WI38 (cell line): ENCODE results near the gene PCDHGA5.
"Not testable (repeated sequence)": the region's sequence is repeated elsewhere in the genome, so short reads cannot be mapped to it uniquely, and the experiment has no call there.

ENCODE experiments used
- H3K4me3 ChIP-seq: 2 replicates; pipeline ENCODE4 v1.5.1; 2011; ENCODE audit warnings: low read depth, mild to moderate bottlenecking, control low read depth, low read length
- TF ChIP-seq, protein P1 (sequence below): IDR thresholded peaks from 2 replicates; pipeline ENCODE4 v1.5.1; 2012; ENCODE audit warnings: low read depth, mild to moderate bottlenecking, control low read depth, low read length

The PCDHGA5 gene

GRCh38 chr5:141328231-141328630 is 35.7 kb upstream of the PCDHGA5 start:
- TF ChIP-seq, protein P1, sequence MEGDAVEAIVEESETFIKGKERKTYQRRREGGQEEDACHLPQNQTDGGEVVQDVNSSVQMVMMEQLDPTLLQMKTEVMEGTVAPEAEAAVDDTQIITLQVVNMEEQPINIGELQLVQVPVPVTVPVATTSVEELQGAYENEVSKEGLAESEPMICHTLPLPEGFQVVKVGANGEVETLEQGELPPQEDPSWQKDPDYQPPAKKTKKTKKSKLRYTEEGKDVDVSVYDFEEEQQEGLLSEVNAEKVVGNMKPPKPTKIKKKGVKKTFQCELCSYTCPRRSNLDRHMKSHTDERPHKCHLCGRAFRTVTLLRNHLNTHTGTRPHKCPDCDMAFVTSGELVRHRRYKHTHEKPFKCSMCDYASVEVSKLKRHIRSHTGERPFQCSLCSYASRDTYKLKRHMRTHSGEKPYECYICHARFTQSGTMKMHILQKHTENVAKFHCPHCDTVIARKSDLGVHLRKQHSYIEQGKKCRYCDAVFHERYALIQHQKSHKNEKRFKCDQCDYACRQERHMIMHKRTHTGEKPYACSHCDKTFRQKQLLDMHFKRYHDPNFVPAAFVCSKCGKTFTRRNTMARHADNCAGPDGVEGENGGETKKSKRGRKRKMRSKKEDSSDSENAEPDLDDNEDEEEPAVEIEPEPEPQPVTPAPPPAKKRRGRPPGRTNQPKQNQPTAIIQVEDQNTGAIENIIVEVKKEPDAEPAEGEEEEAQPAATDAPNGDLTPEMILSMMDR = no peak
- no peak overlapping the region for H3K4me3 ChIP-seq

- peak within 1 kb of the TSS; percentile 63 for H3K4me3 ChIP-seq
- TF ChIP-seq, protein P1 = peak; percentile 68
Observed at GRCh38 chr5:141330299-141331080, 33.5 kb upstream of the PCDHGA5 start, which contains the start of gene PCDHGA1. Gene PCDHGA1 (plus strand): TSS chr5:141330514.

GRCh38 chr5:141332571-141332970 is 31.4 kb upstream of the PCDHGA5 start:
- not testable (repeated sequence) for H3K4me3 ChIP-seq

DNA sequence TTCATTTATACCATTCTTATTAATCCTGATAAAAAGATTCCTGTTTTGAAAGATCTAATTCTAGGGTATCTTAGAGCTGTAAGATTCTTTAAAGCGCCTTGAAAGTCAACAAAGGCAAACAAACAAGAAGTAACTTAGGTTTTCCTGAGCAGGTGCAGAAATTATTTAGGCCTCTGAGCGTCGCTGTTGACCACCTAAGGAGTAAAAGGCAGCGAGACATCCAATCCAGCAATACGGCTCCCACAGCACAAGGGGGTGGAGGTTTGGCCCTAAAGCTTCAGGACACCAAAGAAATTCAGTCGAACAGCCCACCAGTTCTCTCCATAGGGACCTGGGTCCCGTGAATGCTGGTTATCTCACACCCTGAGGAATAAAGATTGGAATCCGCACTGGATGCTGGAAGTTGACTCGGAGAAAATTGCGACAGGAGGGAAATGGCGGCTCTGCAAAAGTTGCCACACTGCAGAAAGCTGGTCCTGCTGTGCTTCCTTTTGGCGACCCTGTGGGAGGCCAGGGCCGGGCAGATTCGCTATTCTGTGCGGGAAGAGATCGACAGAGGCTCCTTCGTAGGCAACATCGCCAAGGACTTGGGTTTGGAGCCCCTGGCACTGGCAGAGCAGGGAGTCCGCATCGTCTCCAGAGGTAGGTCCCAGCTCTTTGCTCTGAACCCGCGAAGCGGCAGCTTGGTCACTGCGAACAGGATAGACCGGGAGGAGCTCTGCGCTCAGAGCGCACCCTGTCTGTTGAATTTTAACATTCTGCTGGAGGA is 25.2 kb upstream of the PCDHGA5 start, which contains the start of gene PCDHGA2:
TSS of gene PCDHGA2 (plus strand) at position 223 of the 769 bp plus-strand sequence.
- H3K4me3 ChIP-seq = peak within 1 kb of the TSS; percentile 59
- TF ChIP-seq, protein P1 = peak; percentile 53

DNA sequence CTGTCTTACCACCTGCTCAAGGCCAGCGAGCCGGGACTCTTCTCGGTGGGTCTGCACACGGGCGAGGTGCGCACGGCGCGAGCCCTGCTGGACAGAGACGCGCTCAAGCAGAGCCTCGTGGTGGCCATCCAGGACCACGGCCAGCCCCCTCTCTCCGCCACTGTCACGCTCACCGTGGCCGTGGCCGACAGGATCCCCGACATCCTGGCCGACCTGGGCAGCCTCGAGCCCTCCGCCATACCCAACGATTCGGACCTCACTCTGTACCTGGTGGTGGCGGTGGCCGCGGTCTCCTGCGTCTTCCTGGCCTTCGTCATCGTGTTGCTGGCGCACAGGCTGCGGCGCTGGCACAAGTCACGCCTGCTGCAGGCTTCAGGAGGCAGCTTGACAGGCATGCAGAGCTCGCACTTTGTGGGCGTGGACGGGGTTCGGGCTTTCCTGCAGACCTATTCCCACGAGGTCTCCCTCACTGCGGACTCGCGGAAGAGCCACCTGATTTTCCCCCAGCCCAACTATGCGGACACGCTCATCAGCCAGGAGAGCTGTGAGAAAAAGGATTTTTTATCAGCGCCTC is 23.1 kb upstream of the PCDHGA5 start:
- H3K4me3 ChIP-seq = not testable (repeated sequence)

DNA sequence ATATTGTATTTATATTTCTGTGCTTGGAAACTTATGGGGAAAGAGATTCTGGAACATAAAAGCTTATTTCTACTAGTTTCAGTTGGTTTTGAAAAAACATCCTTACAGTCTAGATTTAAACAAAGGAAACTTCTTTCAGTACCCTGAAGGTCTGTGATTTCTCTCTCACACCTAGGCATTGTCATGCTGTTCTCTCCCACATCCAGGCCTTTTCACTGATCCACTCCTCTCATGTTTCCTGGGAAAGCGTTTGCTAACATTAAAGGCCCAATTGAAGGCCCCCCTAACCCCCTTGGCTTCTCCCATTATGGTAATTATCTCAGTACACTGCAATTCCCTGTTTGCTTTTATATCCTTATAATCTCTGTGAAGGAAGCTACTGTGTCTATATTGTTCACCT is 21.2 kb upstream of the PCDHGA5 start:
- H3K4me3 ChIP-seq = 0 out of 2 replicates have a peak overlapping the region, but pooled peaks have one; percentile 1
- TF ChIP-seq, protein P1 = no peak

DNA sequence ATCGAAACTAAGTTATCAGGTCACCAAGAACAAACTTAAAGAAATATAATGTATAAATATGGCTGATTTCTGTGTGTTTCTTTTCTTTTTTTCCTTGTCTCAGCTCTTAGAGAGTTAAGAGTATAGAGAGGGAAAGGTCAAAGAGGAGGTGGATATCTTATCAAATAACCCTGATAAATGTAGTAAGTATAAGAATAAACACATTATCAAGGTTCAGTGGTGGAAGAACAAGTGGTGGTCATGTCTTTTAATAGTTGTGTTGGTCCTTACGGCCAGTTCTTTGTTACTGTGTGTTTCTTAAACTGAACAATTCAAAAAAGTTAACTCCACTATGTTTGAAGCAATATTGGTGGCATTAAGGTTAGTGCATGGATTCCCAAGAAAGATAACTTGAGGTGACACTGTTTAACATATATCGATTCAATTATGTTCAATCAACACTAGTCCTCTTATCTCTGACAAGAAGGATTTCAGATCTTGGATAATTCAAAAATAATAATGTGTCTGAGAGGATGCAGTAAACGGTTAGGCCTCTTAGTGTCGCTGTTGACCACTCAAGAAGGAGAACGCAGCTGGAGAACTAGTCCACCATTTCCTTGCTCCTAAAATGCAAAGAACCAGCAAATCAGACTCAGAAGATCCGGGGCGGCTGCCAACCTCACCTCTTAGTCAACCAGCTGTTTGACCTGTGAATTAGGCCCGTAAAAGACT is 20.6 kb upstream of the PCDHGA5 start, which contains the start of gene PCDHGA3:
TSS of gene PCDHGA3 (plus strand) at position 588 of the 711 bp plus-strand sequence. CDS start 205 bp downstream, outside the sequence.
- H3K4me3 ChIP-seq = 0 out of 2 replicates have a peak within 1 kb of the TSS, but pooled peaks have one; percentile 1
- TF ChIP-seq, protein P1 = peak; percentile 26
